ENCODE data around the gene NUDT16L1. TPM values are rescaled to one million over a fixed set of nuclear protein-coding genes. Genes with fewer than 3 reads are reported as not detected.

The NUDT16L1 gene
- total RNA-seq, 1 donor from 2014 or later = 40.4 TPM

Other genes starting within 250 kb of the NUDT16L1 start
- gene NMRAL1, start 218.9 kb upstream of the NUDT16L1 start, total RNA-seq = 38.3 TPM
- 44.9 TPM for gene HMOX2, start 217.2 kb upstream of the NUDT16L1 start, total RNA-seq
- 17.5 TPM for gene CDIP1, start 154.8 kb upstream of the NUDT16L1 start, total RNA-seq
- 0.38 TPM for gene C16orf96, start 137.2 kb upstream of the NUDT16L1 start, total RNA-seq
- 19.1 TPM for gene UBALD1, start 78.7 kb upstream of the NUDT16L1 start, total RNA-seq
- 59.5 TPM for gene MGRN1, start 68.7 kb upstream of the NUDT16L1 start, total RNA-seq
- 10.6 TPM for gene ANKS3, start 40.7 kb downstream of the NUDT16L1 start, total RNA-seq
- gene DNAAF8, start 41.0 kb downstream of the NUDT16L1 start, total RNA-seq = 0.45 TPM
- 9.5 TPM for gene ZNF500, start 73.6 kb downstream of the NUDT16L1 start, total RNA-seq
- not detected for gene SEPTIN12, start 94.8 kb downstream of the NUDT16L1 start, total RNA-seq
- 0.60 TPM for gene SMIM22, start 101.8 kb downstream of the NUDT16L1 start, total RNA-seq
- gene ROGDI, start 109.1 kb downstream of the NUDT16L1 start, total RNA-seq = 21.5 TPM
- gene GLYR1, start 153.7 kb downstream of the NUDT16L1 start, total RNA-seq = 47.1 TPM
- gene UBN1, start 153.9 kb downstream of the NUDT16L1 start, total RNA-seq = 18.9 TPM
- 26.4 TPM for gene PPL, start 243.6 kb downstream of the NUDT16L1 start, total RNA-seq